ENCODE results near the gene IFNA17.
"Not testable (repeated sequence)": the region's sequence is repeated elsewhere in the genome, so short reads cannot be mapped to it uniquely, and the experiment has no call there.

The IFNA17 gene

DNA sequence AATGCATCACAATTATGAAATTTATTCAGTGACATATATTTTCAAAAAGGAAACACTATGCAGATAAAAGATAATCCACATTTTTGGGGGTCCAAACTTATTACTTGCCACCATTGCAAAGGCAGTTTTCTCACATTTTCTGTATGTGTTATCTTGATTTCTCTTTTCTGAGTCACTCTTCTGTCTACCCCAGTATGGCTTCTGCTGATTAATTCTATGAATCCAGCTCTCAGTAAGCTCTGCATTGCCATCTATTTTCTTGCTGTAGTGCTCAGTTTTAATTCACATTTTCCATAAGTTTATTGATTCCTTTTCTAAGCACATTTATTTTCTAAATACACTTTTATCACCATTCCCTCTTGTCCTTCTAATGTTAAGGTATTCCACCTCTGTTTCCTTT lies 22.8 kb downstream of the IFNA17 start:
- H3K36me3 ChIP-seq (ENCODE audit: insufficient read depth, low read length) = no peaks in the 10 kb centered on the region
- no peak overlapping the region for H3K9ac ChIP-seq (ENCODE audit: low read depth, low read length)
- H3K4me1 ChIP-seq (ENCODE audit: control insufficient read depth, insufficient read depth, low read length) = no peaks in the 10 kb centered on the region
- no peak overlapping the region for H3K4me3 ChIP-seq (ENCODE audit: low read length)
- no peak overlapping the region for H3K4me2 ChIP-seq (ENCODE audit: low read length)
- no peaks in the 10 kb centered on the region for H3K9me3 ChIP-seq (replicated peaks; ENCODE audit: low read length)
- H3K27me3 ChIP-seq (ENCODE audit: control insufficient read depth, insufficient read depth, low read length) = peaks cover 28% of the 10 kb centered on the region

DNA sequence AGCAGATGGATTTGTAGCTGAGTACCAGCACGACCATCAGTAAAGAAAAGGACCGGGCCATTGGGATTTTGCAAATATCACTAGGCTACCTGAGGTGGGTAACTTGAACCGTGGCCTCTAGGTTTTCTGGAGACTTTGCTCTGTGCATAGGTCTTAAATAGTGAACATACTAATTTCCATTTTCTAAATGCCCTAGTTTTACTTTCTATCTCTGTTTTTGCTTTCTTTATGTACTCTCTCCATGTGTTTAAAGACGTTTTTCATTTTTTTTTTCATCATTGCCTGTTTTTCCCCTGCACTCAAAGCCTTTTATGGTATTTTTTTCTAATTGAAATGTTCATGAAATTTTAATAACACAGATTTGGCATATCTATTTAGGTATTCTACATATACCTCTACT lies 25.9 kb downstream of the IFNA17 start, which contains the start of gene IFNA7:
TSS of gene IFNA7 (minus strand) at position 101 of the 400 bp plus-strand sequence. CDS start at position 61, 40 bp downstream.
- H3K9me3 ChIP-seq (replicated peaks; ENCODE audit: low read length); H3K4me1 ChIP-seq (ENCODE audit: control insufficient read depth, insufficient read depth, low read length); H3K4me3 ChIP-seq (ENCODE audit: low read length); H3K4me2 ChIP-seq (ENCODE audit: low read length); H3K9ac ChIP-seq (ENCODE audit: low read depth, low read length); H3K36me3 ChIP-seq (ENCODE audit: insufficient read depth, low read length): not testable (repeated sequence)
- H3K27me3 ChIP-seq (ENCODE audit: control insufficient read depth, insufficient read depth, low read length) = peaks cover 35% of the 10 kb centered on the region

DNA sequence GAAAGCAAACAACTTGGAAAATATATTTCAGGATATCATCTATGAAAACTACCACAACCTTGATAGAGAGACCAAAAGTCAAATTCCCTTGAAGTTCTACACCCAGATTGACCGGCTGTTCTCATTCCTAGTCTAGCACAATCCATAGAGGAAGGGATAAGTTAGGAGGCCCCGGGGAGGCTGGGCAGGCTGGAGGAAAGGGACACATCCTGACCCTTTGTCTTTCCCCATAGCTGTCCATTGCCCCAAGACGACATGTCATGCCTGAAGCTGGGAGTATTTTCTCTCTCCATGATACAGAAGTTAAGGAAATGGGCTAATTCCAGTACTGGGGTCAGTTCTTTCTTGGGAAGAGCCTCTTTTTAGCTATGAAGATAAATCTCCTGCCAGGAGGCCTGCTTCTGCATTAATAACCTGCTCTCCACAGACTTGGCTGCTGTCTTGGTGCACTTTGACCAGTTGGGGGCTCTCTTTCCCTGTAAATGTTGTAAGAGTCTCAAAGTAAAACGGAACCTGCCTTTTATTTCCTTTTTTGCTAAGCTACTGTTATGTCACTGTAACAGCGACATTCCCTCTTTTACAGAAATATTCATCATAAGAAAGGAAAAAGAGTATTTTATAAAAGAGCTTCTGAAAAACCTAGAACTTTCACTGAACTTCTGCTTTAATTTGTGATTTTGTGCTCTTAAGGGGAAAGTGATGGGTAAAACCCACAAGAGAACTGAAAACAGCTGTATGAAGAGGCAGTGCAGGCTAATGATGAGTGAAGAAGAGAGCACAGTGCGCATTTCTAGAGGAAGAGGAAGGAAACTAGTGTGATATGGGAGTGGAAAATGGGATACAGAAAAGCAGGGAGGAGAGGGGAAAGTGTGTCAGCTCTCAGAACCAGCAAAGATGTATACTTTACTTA lies 32.9 kb downstream of the IFNA17 start:
- H3K4me1 ChIP-seq (ENCODE audit: control insufficient read depth, insufficient read depth, low read length); H3K9me3 ChIP-seq (replicated peaks; ENCODE audit: low read length); H3K4me2 ChIP-seq (ENCODE audit: low read length); H3K4me3 ChIP-seq (ENCODE audit: low read length); H3K9ac ChIP-seq (ENCODE audit: low read depth, low read length); H3K36me3 ChIP-seq (ENCODE audit: insufficient read depth, low read length): not testable (repeated sequence)
- peaks cover 18% of the 10 kb centered on the region for H3K27me3 ChIP-seq (ENCODE audit: control insufficient read depth, insufficient read depth, low read length)

DNA sequence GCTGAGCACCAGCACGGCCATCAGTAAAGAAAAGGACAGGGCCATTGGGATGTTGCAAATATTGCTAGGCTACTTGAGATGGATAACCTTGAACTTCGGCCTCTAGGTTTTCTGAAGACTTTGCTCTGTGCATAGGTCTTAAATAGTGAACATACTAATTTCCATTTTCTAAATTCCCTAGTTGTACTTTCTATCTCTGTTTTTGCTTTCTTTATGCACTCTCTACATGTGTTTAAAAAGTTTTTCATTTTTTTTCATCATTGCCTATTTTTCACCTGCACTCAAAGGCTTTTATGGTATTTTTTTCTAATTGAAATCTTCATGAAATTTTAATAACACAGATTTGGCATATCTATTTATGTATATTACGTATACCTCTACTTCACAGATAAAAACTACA lies 40.5 kb downstream of the IFNA17 start, which contains the start of gene IFNA4:
TSS of gene IFNA4 (minus strand) at position 101 of the 400 bp plus-strand sequence. CDS start at position 45, 56 bp downstream.
- not testable (repeated sequence) for H3K4me1 ChIP-seq (ENCODE audit: control insufficient read depth, insufficient read depth, low read length); H3K36me3 ChIP-seq (ENCODE audit: insufficient read depth, low read length); H3K4me2 ChIP-seq (ENCODE audit: low read length); H3K27me3 ChIP-seq (ENCODE audit: control insufficient read depth, insufficient read depth, low read length); H3K9me3 ChIP-seq (replicated peaks; ENCODE audit: low read length); H3K9ac ChIP-seq (ENCODE audit: low read depth, low read length); H3K4me3 ChIP-seq (ENCODE audit: low read length)

DNA sequence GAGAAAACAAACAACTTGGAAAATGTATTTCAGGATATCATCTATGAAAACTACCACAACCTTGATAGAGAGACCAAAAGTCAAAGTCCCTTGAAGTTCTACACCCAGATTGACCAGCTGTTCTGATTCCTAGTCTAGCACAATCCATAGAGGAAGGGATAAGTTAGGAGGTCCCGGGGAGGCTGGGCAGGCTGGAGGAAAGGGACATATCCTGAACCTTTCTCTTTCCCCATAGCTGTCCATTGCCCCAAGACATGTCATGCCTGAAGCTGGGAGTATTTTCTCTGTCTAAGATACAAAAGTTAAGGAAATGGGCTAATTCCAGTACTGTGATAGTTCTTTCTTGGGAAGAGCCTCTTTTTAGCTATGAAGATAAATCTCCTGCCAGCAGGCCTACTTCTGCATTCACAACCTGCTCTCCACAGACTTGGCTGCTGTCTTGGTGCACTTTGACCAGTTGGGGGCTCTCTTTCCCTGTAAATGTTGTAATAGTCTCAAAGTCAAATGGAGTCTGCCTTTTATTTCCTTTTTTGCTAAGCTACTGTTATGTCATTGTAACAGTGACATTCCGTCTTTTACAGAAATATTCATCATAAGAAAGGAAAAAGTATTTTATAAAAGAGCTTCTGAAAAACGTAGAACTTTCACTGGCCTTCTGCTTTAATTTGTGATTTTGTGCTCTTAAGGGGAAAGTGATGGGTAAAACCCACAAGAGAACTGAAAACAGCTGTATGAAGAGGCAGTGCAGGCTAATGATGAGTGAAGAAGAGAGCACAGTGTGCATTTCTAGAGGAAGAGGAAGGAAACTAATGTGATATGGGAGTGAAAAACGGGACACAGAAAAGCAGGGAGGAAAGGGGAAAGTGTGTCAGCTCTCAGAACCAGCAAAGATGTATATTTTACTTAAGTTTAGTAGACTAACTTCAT lies 44.9 kb downstream of the IFNA17 start:
- H3K27me3 ChIP-seq (ENCODE audit: control insufficient read depth, insufficient read depth, low read length) = peaks cover 22% of the 10 kb centered on the region
- not testable (repeated sequence) for H3K4me3 ChIP-seq (ENCODE audit: low read length); H3K36me3 ChIP-seq (ENCODE audit: insufficient read depth, low read length); H3K9ac ChIP-seq (ENCODE audit: low read depth, low read length); H3K9me3 ChIP-seq (replicated peaks; ENCODE audit: low read length); H3K4me2 ChIP-seq (ENCODE audit: low read length); H3K4me1 ChIP-seq (ENCODE audit: control insufficient read depth, insufficient read depth, low read length)
